GM10266 (cell line): ENCODE data around the gene DCXR.

Experiments
- DNase-seq: peaks from one replicate; pipeline ENCODE4 v3.0.0; 2012; ENCODE audit errors: extremely low spot score
- CTCF ChIP-seq: IDR thresholded peaks from 2 replicates; pipeline ENCODE4 v1.5.1; 2012; ENCODE audit warnings: mild to moderate bottlenecking, low read depth; ENCODE audit not compliant: control insufficient read depth, insufficient read depth; ENCODE audit errors: missing control alignments

DCXR gene

GRCh38 chr17:82010575-82011525 is 26.6 kb downstream of the DCXR start:
- TF ChIP-seq CTCF: no peak
- no peak for DNase-seq

GRCh38 chr17:82009413-82009812 is 28.1 kb downstream of the DCXR start:
- TF ChIP-seq CTCF: no peak
- no peak for DNase-seq

GRCh38 chr17:82008941-82009405 is 28.5 kb downstream of the DCXR start:
- no peak for TF ChIP-seq CTCF
- no peak for DNase-seq

GRCh38 chr17:82008258-82008940 is 29.1 kb downstream of the DCXR start:
- no peak for TF ChIP-seq CTCF
- DNase-seq: no peak

- TF ChIP-seq CTCF: no peak
- no peak for DNase-seq
Measured at GRCh38 chr17:82007495-82008257, 29.8 kb downstream of the DCXR start.

- no peak for DNase-seq
Measured at GRCh38 chr17:82007228-82007494, 30.3 kb downstream of the DCXR start.

More at GRCh38 chr17:82007228-82007494, 30.3 kb downstream of the DCXR start:
- no peak for TF ChIP-seq CTCF
